ENCODE data around the gene CACNA1A.

CACNA1A gene

DNA sequence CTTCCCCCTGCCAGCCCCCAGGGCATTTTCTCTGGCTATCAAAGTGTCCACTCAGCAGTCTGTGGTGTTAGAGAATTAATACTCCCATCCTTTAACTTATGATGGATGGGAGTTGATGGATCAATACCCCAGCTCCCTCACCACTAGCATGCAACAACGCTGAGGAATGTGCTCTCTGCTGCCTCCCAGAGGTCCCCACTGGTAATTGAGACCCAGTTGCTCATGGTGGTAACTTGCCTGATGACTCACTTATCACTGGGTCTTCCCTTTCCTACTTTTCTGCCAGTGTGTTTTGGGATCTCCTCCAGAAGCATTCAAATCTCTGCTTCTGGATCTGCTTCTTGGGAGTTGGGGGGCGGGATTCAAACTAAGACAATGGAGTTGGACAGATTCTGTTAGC is 20.3 kb upstream of the CACNA1A start:
- TF ChIP-seq, protein P1, sequence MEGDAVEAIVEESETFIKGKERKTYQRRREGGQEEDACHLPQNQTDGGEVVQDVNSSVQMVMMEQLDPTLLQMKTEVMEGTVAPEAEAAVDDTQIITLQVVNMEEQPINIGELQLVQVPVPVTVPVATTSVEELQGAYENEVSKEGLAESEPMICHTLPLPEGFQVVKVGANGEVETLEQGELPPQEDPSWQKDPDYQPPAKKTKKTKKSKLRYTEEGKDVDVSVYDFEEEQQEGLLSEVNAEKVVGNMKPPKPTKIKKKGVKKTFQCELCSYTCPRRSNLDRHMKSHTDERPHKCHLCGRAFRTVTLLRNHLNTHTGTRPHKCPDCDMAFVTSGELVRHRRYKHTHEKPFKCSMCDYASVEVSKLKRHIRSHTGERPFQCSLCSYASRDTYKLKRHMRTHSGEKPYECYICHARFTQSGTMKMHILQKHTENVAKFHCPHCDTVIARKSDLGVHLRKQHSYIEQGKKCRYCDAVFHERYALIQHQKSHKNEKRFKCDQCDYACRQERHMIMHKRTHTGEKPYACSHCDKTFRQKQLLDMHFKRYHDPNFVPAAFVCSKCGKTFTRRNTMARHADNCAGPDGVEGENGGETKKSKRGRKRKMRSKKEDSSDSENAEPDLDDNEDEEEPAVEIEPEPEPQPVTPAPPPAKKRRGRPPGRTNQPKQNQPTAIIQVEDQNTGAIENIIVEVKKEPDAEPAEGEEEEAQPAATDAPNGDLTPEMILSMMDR (IDR thresholded peaks at IDR 0.05; ENCODE audit: low read depth, low read length, missing control alignments) = peak; percentile 45
- DNase-seq = no peak
- in situ Hi-C loops (cut with HindIII; ENCODE audit: low pct_ligation_motif_present, low sequenced_read_pairs) = no loop called here

DNA sequence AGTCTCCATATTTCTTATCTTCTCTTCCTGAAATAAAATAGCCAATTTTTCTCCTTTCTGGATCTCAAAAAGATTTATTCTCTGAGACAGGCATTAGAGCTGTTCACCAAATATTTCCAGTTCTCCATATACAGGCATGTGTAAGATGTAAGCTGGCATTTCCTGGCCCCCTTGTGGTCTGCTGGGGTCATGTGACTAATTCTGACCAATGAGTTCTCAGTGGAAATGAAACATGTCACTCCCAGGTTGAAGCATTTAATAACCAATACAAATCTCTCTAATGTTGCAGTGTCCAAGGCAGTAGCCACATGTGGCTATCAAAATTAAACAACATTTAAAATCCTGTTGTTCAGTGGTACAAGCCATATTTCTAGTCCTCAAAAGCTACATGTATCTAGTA is 14.8 kb upstream of the CACNA1A start:
- in situ Hi-C loops (cut with HindIII; ENCODE audit: low pct_ligation_motif_present, low sequenced_read_pairs) = no loop called here

More for the DNA sequence above, 20.3 kb upstream of the CACNA1A start:
- Histone ChIP-seq H3K4me3 (ENCODE audit: low read depth, low read length) (no peak overlapping the region), H3K36me3 (replicated peaks) (no peaks in the 10 kb centered on the region), H3K27me3 (replicated peaks) (no peaks in the 10 kb centered on the region), H3K27ac (no peak overlapping the region)

DNA sequence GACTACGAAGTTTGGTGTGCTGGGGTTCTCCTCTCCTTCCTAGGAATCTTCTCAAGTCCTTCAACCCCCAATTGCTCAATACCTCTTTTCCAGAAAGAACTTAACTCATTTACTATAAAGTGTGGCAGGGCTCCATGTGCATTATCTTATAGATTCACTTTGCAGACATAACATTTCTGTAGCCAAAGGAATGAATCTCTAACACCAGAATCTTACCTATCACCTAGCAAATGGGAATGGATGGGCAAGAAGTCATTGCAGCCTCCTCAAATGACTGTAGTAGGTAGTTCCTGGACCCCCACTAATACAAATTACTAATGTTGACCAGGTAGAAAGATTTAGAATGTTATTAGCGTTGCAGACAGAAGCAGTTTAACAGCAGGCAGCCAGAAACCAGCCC is 5.7 kb upstream of the CACNA1A start:
- peaks cover 16% of the 10 kb centered on the region for H3K27me3 ChIP-seq (replicated peaks)
- no peaks in the 10 kb centered on the region for H3K36me3 ChIP-seq (replicated peaks)
- H3K4me3 ChIP-seq (ENCODE audit: low read depth, low read length) = no peak overlapping the region
- DNase-seq = no peak
- TF ChIP-seq, protein P1 (IDR thresholded peaks at IDR 0.05; ENCODE audit: low read depth, low read length, missing control alignments) = no peak
- no peak overlapping the region for H3K27ac ChIP-seq
- in situ Hi-C loops (cut with HindIII; ENCODE audit: low pct_ligation_motif_present, low sequenced_read_pairs) = no loop called here

More for the DNA sequence above, 14.8 kb upstream of the CACNA1A start:
- Histone ChIP-seq H3K27me3 (replicated peaks) (no peaks in the 10 kb centered on the region), H3K36me3 (replicated peaks) (no peaks in the 10 kb centered on the region), H3K4me3 (ENCODE audit: low read depth, low read length) (no peak overlapping the region), H3K27ac (no peak overlapping the region)
- DNase-seq = no peak
- TF ChIP-seq, protein P1 (IDR thresholded peaks at IDR 0.05; ENCODE audit: low read depth, low read length, missing control alignments) = no peak

- Histone ChIP-seq H3K27me3 (replicated peaks) (peaks cover 33% of the 10 kb centered on the region), H3K36me3 (replicated peaks) (no peaks in the 10 kb centered on the region), H3K4me3 (ENCODE audit: low read depth, low read length) (no peak overlapping the region), H3K27ac (no peak overlapping the region)
- in situ Hi-C loops (cut with HindIII; ENCODE audit: low pct_ligation_motif_present, low sequenced_read_pairs) = no loop called here
- no peak for DNase-seq
- TF ChIP-seq, protein P1 (IDR thresholded peaks at IDR 0.05; ENCODE audit: low read depth, low read length, missing control alignments) = no peak
These were observed 853 bp upstream of the CACNA1A start for GRCh38 chr19:13507053-13507611.

DNA sequence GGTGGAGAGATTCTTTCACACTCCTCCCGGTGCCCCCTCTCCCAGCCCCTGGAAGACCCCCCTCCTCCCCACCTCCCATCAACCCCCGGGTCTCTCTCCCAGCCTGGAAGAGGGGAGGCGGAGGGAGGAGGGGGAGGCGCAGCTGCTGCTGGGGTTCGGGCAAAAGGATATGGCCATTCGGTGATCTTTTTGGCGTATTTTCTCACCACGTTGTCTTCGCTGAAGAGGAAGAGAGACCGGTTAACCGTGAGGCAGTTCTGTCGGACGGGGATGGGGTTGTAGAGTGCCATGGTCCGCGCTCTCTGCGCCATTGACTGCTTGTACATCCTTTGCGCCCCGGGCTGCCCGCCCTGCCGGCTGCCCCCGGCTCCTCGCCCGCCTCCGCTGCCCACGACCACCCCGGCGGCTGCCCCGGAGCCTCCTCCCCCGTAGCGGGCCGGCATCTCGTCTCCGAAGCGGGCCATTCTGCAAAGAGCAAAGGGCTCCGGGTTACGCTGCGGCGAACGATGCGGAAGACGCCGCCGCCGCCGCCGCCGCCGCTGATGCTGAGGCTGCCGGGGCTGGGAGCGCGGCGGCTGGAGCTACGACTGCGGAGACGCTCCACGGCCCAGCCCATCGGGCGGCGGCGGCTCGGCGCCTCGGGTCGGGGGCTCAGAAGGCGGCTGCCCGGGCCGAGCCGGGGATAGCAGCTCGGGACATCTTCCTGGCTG is 363 bp downstream of the CACNA1A start:
- in situ Hi-C loops (cut with HindIII; ENCODE audit: low pct_ligation_motif_present, low sequenced_read_pairs) = no loop called here
- Histone ChIP-seq H3K27me3 (replicated peaks) (peaks cover 33% of the 10 kb centered on the region), H3K4me3 (ENCODE audit: low read depth, low read length) (peak overlapping the region; percentile 20), H3K27ac (no peak overlapping the region), H3K36me3 (replicated peaks) (no peaks in the 10 kb centered on the region)
- DNase-seq = no peak
- TF ChIP-seq, protein P1 (IDR thresholded peaks at IDR 0.05; ENCODE audit: low read depth, low read length, missing control alignments) = no peak

Measured in brain microvascular endothelial cell (primary cell).